Measurements from ENCODE around the gene C1orf94.
"Not testable (repeated sequence)": the region's sequence is repeated elsewhere in the genome, so short reads cannot be mapped to it uniquely, and the experiment has no call there.

C1orf94 gene

GRCh38 chr1:34164771-34165391, 11.8 kb upstream of the C1orf94 start, which contains the start of gene CSMD2:
TSS of gene CSMD2 (minus strand) at chr1:34165230. CDS start at chr1:34165097, 133 bp downstream.
- DNase-seq = no peak

GRCh38 chr1:34165422-34165921, 11.2 kb upstream of the C1orf94 start:
- DNase-seq = no peak

DNA sequence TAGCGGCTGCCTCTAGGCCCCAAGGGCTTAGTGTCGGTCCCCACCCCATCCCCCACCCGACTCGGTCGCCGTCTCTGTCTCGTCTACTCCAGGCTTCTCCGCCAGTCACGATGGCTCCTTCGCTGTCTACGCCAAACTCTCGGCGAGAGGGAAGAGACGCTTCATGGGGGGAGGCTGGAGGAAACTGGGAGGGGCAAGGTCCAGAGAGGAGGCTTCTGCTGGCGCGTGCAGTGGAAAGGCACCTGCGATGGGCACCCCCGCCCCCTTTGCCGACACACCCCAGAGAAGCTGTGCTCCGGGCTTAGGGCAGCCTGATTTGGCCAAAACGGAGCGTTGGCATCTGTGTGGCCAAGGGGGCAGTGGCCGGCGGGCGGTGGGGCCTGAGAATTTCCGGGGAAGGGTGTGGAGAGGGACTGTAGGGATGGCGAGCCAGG, 10.5 kb upstream of the C1orf94 start:
- DNase-seq = no peak

- no peak for DNase-seq
Measured at GRCh38 chr1:34166625-34167361, 9.9 kb upstream of the C1orf94 start.

- DNase-seq = no peak
Measured at GRCh38 chr1:34167389-34167788, 9.3 kb upstream of the C1orf94 start.

DNA sequence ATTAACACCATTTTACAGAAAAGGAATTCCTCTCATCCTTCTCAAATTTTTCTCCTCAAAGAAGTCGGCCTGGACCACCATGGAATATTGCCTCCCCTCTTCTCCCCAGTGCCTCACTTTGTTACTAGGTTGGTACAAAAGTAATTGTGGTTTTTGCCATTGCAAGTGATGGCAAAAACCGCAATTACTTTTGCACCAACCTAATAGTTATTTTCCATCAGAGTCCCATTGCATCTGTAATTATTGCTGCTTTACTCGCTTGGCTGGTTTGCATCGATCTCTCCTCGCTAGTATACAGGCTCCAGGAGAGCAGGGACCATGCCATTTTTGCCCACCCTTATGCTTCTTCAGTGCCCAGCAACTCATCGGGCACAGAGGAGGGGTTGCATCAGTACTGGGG, 963 bp upstream of the C1orf94 start:
- DNase-seq = no peak

DNA sequence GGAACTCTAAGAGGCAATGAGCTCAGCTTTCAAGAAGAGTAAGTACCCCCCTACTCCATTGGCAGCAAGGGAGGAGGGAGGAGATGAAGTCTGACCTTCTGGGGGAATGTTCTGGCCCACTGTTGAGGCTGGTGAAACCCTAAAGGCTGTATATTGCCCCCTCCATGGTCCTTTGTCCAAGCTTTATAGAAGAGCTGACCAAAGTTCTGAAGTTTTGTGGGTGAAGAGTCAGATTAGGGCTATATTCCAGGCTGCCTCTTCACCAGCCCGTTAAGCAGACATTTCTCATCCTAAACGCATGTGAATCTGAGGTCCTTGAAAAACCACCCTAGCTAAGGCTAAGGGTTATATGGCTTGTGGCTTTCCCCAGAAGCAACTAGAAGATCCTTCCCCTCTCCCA, 1.4 kb downstream of the C1orf94 start:
- DNase-seq = no peak

GRCh38 chr1:34183381-34183780, 6.7 kb downstream of the C1orf94 start:
- not testable (repeated sequence) for DNase-seq

GRCh38 chr1:34186741-34187494, 10.2 kb downstream of the C1orf94 start:
- no peak for DNase-seq

DNA sequence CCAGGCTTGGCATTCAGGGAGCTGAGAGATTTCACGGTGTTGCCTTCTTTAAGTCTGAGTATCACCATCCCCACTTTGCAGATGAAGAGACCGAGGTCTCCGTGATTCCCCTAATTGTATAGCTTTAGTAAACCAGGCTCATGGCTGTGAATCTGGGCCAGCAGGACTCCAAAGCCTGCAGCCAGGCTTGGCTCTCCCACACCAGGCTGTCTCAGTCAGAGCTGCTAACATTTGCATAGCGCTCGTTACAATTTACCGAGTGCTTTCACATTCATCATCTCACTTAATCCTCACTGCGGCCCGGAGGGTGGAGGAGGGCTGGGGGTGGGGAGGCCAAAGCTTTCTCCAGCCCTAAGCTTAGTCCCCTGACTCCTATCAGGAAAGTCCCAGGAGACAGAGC, 11.7 kb downstream of the C1orf94 start:
- DNase-seq = no peak

- no peak for DNase-seq
Measured at GRCh38 chr1:34188985-34189384, 12.3 kb downstream of the C1orf94 start.

- no peak for DNase-seq
Measured at GRCh38 chr1:34190692-34191091, 14.0 kb downstream of the C1orf94 start.

GRCh38 chr1:34192621-34193020, 15.9 kb downstream of the C1orf94 start:
- no peak for DNase-seq

GRCh38 chr1:34199927-34200326, 23.2 kb downstream of the C1orf94 start:
- no peak for DNase-seq

GRCh38 chr1:34212673-34213072, 36.0 kb downstream of the C1orf94 start:
- DNase-seq = no peak

DNA sequence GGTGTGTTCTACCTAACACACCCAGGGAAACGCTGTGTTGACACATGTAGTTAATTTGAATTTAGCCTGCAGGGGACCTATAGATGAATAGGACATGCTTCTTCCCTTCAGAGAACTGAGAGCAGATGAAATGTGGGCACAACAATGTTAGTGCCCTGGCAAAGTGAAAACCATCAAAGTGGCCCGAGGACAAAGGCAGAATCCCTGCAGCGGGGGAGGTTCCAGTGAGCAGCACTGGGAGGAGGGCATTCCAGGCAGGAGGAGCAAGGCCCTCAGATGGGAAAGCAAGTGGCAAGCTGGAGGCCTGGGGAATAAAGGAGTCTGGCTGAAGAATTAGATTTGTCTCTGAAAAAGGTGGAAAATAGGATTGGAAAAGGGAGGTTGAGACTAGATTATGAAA, 37.2 kb downstream of the C1orf94 start:
- no peak for DNase-seq

DNA sequence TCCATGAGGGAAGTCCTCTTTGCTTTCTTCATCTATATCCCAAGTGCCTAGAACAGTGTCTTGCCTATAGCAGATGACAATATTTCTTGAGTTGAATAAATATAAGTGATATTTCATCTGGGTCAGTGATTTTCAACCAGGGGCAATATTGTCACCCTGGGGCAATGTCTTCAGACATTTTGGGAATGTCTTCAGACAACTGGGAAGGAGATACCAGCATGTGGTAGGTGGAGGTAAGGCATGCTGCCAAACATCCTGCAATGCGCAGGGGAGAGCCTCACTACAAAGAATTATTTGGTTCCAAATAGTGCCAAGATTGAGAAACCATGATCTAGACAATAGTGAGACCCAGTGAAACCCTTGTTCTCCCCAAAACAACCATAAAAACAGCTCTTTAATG, 54.7 kb downstream of the C1orf94 start:
- DNase-seq = no peak

DNA sequence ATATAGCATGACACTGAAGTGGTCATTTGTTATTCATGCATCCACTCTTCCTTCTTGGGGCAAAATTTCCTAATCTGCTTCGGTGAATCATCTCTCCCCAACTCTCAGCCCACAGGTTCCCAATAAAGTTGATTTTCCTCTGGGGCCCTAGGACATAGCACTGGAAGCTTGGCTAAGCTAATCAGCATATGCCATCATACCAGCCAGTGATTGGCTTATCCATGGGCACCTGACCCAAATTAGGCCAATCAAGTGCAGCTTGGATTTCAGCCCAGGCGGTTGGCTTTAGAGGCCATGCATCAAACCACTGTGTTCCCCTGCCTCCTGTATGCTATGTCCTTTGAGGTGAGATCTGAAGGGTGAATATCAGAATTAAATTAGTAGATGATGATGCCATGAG, 58.9 kb downstream of the C1orf94 start:
- DNase-seq = no peak

- no peak for DNase-seq
Measured at GRCh38 chr1:34236089-34236488, 59.4 kb downstream of the C1orf94 start.

GRCh38 chr1:34237151-34237815, 60.6 kb downstream of the C1orf94 start:
- DNase-seq = no peak

DNA sequence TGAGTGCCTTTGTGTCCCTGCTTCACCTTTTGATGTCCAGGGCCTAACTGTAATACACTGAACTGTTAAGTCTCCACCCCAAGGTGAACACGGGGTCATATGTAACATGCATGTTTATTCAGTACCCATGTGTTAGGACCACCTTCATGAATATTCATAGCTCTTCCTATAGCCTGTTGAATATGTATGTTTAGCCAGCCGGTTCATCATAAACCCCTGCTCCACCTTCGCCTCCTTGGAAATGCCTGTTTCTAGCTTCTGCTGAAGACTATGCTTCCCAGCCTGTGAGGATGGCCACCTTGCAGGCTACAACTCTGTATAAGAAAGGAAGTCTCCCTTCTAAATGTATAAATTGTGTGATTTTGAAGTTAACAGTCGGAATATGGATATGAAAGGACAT, 69.3 kb downstream of the C1orf94 start:
- no peak for DNase-seq

- no peak for DNase-seq
Measured at GRCh38 chr1:34250342-34250741, 73.6 kb downstream of the C1orf94 start.
